Fibroblast of lung (primary cell): Measurements from ENCODE around the gene TXK. TPM values are rescaled to one million over a fixed set of nuclear protein-coding genes. Genes with fewer than 3 reads are reported as not detected.

Source experiments
- DNase-seq, 2 donors: peaks; one replicate each; pipeline versions ENCODE4 v3.0.0 to v3.0.0-alpha.2; 2010; ENCODE audit warnings: low read depth in 2 of 2
- H2AFZ ChIP-seq: 2 replicates; pipeline ENCODE4 v1.5.1; 2012; ENCODE audit warnings: low read length, control low read depth, inconsistent platforms
- H3K27ac ChIP-seq: 2 replicates; pipeline ENCODE4 v1.5.1; 2011; ENCODE audit warnings: low read length, control low read depth; ENCODE audit not compliant: insufficient read depth
- H3K27me3 ChIP-seq: 2 replicates; pipeline ENCODE4 v1.5.1; 2011; ENCODE audit warnings: mild to moderate bottlenecking, low read length; ENCODE audit not compliant: control insufficient read depth, insufficient read depth
- H3K36me3 ChIP-seq: 2 replicates; pipeline ENCODE4 v1.5.1; 2011; ENCODE audit warnings: low read length; ENCODE audit not compliant: control insufficient read depth, insufficient read depth
- H3K4me1 ChIP-seq: 2 replicates; pipeline ENCODE4 v1.5.1; 2011; ENCODE audit warnings: low read length; ENCODE audit not compliant: control insufficient read depth, insufficient read depth; ENCODE audit errors: extremely low read depth
- H3K4me2 ChIP-seq: 2 replicates; pipeline ENCODE4 v1.5.1; 2011; ENCODE audit warnings: low read length, control low read depth; ENCODE audit not compliant: insufficient read depth; ENCODE audit errors: extremely low read depth
- H3K4me3 ChIP-seq, 4 experiments: fragments of 200-600 bp in 1 of 4; sonication (generic) in 1 of 4; replicated peaks in 1 of 4; 2 replicates each; pipeline ENCODE4 v1.5.1; 2011 to 2016; ENCODE audit warnings: low read length in 4 of 4, low read depth in 3 of 4, mild to moderate bottlenecking in 3 of 4, control low read depth in 2 of 4, inconsistent platforms in 1 of 4, mixed read lengths in 1 of 4; ENCODE audit not compliant: insufficient read depth in 1 of 4; ENCODE audit errors: control extremely low read depth in 1 of 4
- H3K79me2 ChIP-seq: 2 replicates; pipeline ENCODE4 v1.5.1; 2012; ENCODE audit warnings: mild to moderate bottlenecking, low read length, inconsistent platforms; ENCODE audit not compliant: control insufficient read depth, insufficient read depth
- H3K9ac ChIP-seq: 2 replicates; pipeline ENCODE4 v1.5.1; 2011; ENCODE audit warnings: mild to moderate bottlenecking, low read length, control low read depth; ENCODE audit not compliant: insufficient read depth
- H3K9me3 ChIP-seq: 2 replicates; pipeline ENCODE4 v1.5.1; 2012; ENCODE audit warnings: low read depth, low read length; ENCODE audit not compliant: control insufficient read depth, insufficient read depth
- H4K20me1 ChIP-seq: 2 replicates; pipeline ENCODE4 v1.5.1; 2011; ENCODE audit warnings: low read length; ENCODE audit not compliant: control insufficient read depth, insufficient read depth; ENCODE audit errors: extremely low read depth
- CTCF ChIP-seq, 2 donors: IDR thresholded peaks in 1 of 2; conservative IDR thresholded peaks in 1 of 2; 1 replicate in 1 of 2; 2 replicates in 1 of 2; pipeline ENCODE4 v1.5.1; 2011 to 2012; ENCODE audit warnings: low read length in 2 of 2, control low read depth in 1 of 2, inconsistent platforms in 1 of 2, low read depth in 1 of 2, mild to moderate bottlenecking in 1 of 2
- EZH2 ChIP-seq: IDR thresholded peaks from 2 replicates; pipeline ENCODE4 v1.5.1; 2012; ENCODE audit warnings: low read length, control low read depth, mild to moderate bottlenecking; ENCODE audit errors: missing control alignments
- polyA plus RNA-seq, 2 donors: library from polyadenylated mRNA; depleted of rRNA in 1 of 2; stranded (reverse) in 1 of 2; unstranded in 1 of 2; fragments of >200 nt; gene quantifications; 2 replicates each; pipeline ENCODE4 v1.2.1, GENCODE V29; 2011 to 2012; ENCODE audit warnings: missing spikeins in 1 of 2
- total RNA-seq: library from RNA; depleted of rRNA; stranded (reverse); fragments of >200 nt; gene quantifications from 2 replicates; pipeline ENCODE4 v1.2.1, GENCODE V29; 2014

The TXK gene
- total and polyA plus RNA-seq, 2 donors (not counting 1 experiment from before 2014, with no cell fraction given) = 0.05 to 0.66 TPM

GRCh38 chr4:48149827-48150370, 15.8 kb upstream of the TXK start:
- Histone ChIP-seq H4K20me1 (no peaks in the 10 kb centered on the region), H3K4me2 (no peak overlapping the region), H3K9ac (no peak overlapping the region), H2AFZ (no peak overlapping the region), H3K9me3 (no peaks in the 10 kb centered on the region), H3K27me3 (no peaks in the 10 kb centered on the region), H3K4me3 (no peak overlapping the region), H3K79me2 (no peaks in the 10 kb centered on the region), H3K27ac (no peak overlapping the region), H3K4me1 (no peaks in the 10 kb centered on the region), H3K36me3 (no peaks in the 10 kb centered on the region)
- no peak for TF ChIP-seq EZH2
- no peak for TF ChIP-seq CTCF (conservative IDR thresholded peaks at IDR 0.05 in 1 of 2, IDR thresholded peaks at IDR 0.05 in 1 of 2; ENCODE audit: low read depth in 1 of 2, low read length in 2 of 2)
- DNase-seq = no peak

- Histone ChIP-seq H3K4me1 (no peaks in the 10 kb centered on the region), H3K27ac (no peak overlapping the region), H2AFZ (no peak overlapping the region), H3K4me3 (no peak overlapping the region), H4K20me1 (no peaks in the 10 kb centered on the region), H3K79me2 (no peaks in the 10 kb centered on the region), H3K9me3 (no peaks in the 10 kb centered on the region), H3K4me2 (no peak overlapping the region), H3K36me3 (no peaks in the 10 kb centered on the region), H3K27me3 (no peaks in the 10 kb centered on the region), H3K9ac (no peak overlapping the region)
- TF ChIP-seq EZH2 = no peak
- TF ChIP-seq CTCF (conservative IDR thresholded peaks at IDR 0.05 in 1 of 2, IDR thresholded peaks at IDR 0.05 in 1 of 2; ENCODE audit: low read depth in 1 of 2, low read length in 2 of 2) = no peak
- no peak for DNase-seq
These were observed 13.6 kb upstream of the TXK start for GRCh38 chr4:48147621-48148020.

DNA sequence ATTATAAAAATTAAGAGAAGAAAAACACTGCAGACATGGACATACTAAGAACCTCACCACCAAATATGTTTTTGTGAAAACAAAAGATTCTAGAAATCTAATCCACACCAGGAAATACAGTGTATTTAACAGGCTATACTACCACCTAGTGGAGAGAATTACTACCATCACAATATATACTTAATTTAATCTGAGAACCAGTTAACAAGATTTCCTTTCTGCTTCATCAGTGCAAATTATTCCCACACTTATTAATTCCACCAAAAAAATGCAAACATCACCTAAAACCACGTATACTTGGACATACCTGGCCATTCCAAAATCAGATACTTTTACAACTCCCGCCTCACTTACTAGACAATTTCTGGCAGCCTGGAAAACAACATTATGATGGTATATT, 7.0 kb upstream of the TXK start:
- Histone ChIP-seq H3K27me3 (no peaks in the 10 kb centered on the region), H3K9me3 (no peaks in the 10 kb centered on the region), H3K4me2 (no peak overlapping the region), H3K4me1 (no peaks in the 10 kb centered on the region), H3K79me2 (no peaks in the 10 kb centered on the region), H3K4me3 (no peak overlapping the region), H2AFZ (no peak overlapping the region), H4K20me1 (no peaks in the 10 kb centered on the region), H3K36me3 (no peaks in the 10 kb centered on the region), H3K9ac (no peak overlapping the region), H3K27ac (no peak overlapping the region)
- TF ChIP-seq EZH2 = no peak
- peak in 1 of 2 donors; percentile 42 for TF ChIP-seq CTCF (conservative IDR thresholded peaks at IDR 0.05 in 1 of 2, IDR thresholded peaks at IDR 0.05 in 1 of 2; ENCODE audit: low read depth in 1 of 2, low read length in 2 of 2)
- peak; percentile 42 to 70 for DNase-seq
